ENCODE results near the gene AGO3.

DNA sequence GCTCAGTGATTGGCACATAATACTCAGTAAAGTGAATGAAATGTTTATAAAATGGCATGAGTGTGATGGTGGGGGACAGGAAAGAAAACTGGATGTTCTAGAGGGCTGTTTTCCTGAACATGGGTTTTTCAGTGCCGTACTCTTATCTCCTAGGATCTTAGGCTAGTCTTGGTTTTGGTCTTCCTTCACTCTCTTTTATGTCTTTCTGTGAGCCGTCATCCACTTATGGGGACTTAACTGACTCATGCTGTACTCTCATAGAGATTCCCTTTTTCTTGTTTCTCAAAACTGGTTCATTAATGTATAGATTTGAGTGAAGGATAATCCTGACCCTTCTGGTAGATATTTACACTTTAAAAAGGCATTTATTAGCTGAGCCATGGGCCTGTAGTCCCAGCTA is 16.6 kb downstream of the AGO3 start:
- TF ChIP-seq, protein P1, sequence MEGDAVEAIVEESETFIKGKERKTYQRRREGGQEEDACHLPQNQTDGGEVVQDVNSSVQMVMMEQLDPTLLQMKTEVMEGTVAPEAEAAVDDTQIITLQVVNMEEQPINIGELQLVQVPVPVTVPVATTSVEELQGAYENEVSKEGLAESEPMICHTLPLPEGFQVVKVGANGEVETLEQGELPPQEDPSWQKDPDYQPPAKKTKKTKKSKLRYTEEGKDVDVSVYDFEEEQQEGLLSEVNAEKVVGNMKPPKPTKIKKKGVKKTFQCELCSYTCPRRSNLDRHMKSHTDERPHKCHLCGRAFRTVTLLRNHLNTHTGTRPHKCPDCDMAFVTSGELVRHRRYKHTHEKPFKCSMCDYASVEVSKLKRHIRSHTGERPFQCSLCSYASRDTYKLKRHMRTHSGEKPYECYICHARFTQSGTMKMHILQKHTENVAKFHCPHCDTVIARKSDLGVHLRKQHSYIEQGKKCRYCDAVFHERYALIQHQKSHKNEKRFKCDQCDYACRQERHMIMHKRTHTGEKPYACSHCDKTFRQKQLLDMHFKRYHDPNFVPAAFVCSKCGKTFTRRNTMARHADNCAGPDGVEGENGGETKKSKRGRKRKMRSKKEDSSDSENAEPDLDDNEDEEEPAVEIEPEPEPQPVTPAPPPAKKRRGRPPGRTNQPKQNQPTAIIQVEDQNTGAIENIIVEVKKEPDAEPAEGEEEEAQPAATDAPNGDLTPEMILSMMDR (IDR thresholded peaks at IDR 0.05 in 2 of 3, conservative IDR thresholded peaks at IDR 0.05 in 1 of 3; ENCODE audit: borderline replicate concordance in 1 of 3, insufficient read depth in 1 of 3, low read depth in 2 of 3, low read length in 2 of 3): no peak
- TF ChIP-seq SIN3A (IDR thresholded peaks at IDR 0.05; ENCODE audit: low read depth) (no peak), POLR2A (IDR thresholded peaks at IDR 0.05; ENCODE audit: borderline replicate concordance, extremely low read depth, insufficient read depth, insufficient read length) (no peak), YY1 (IDR thresholded peaks at IDR 0.05; ENCODE audit: extremely low read depth, insufficient replicate concordance, low read depth, low read length) (no peak), JUND (IDR thresholded peaks at IDR 0.05) (no peak)

Measured in HCT116 (cell line).